ENCODE measurements around the gene NR6A1.
A peak's percentile ranks its signal among the peaks of the same experiment; 100 is the strongest.

NR6A1 gene

DNA sequence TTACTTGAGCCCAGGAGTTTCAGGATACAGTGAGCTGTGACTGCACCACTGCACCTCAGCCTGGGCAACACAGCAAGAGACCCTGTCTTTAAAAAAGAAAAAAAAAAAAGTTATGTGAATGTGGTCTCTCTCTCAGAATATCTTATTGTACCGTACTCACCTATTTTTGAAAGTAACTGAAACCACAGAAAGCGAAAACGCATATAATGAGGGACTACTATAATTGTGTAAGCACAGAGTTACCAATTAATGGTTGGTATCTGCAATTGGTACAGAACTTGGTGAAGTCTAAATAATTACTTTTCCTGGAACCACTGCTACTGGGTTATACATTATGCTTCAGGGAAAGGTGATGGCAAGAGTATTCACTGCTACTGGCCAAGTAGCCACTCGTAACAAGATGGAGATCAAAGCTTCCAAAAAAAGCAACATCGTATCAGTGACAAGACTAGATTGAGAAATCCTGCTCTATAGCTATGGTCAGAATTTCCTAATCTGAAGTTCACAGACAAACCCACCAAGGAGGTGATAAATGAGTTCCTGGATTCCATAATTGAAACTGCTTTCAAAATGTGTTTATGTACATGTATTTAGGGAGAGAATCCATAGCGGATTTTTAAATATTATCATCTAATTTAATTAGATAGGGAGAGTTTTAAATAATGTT is 82.7 kb downstream of the NR6A1 start:
- Histone ChIP-seq H3K4me3 (no peak overlapping the region), H3K36me3 (peaks cover 5 to 84% (median 67%) of the 10 kb centered on the region in 11 experiments; a peak in 20 of 22 replicates), H3K27me3 (no peaks in the 10 kb centered on the region), H4K20me1 (peaks cover 0 to 50% (median 10%) of the 10 kb centered on the region in 11 experiments; a peak in 9 of 22 replicates), H3K9ac (no peak overlapping the region), H3K9me3 (replicated peaks in 1 of 11) (no peaks in the 10 kb centered on the region), H3K4me1 (peaks cover 6 to 30% (median 18%) of the 10 kb centered on the region in 10 experiments; a peak in 19 of 20 replicates), H3K27ac (no peak overlapping the region), H3K4me2 (peak overlapping the region in 1 of 11 experiments; percentile 13; a peak in 1 of 22 replicates)
- TF ChIP-seq Cebpa-rat (IDR thresholded peaks at IDR 0.05), result no peak

DNA sequence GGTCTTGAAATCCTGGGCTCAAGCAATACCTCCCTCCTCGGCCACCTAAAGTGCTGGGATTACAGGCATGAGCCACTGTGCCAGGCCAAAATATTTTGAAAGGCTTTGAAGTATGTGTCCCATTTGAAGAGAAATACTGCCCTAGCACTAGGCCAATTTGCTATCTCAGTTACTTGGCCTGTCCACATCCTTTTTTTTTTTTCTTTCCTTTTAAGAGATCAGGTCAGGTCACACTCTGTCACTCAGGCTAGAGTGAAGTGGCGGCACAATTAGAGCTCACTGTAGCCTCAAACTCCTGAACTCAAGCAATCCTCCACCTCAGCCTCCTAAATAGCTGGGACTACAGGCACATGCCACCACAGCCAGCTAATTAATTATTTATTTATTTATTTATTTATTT is 84.2 kb downstream of the NR6A1 start:
- no peak for TF ChIP-seq Cebpa-rat (IDR thresholded peaks at IDR 0.05)
- Histone ChIP-seq H3K27me3 (no peaks in the 10 kb centered on the region), H4K20me1 (peaks cover 0 to 42% (median 7%) of the 10 kb centered on the region in 11 experiments; a peak in 8 of 22 replicates), H3K27ac (0 out of 22 replicates have a peak overlapping the region, but pooled peaks of 2 of the 11 experiments have one; percentile 23 to 27), H3K36me3 (peaks cover 6 to 84% (median 65%) of the 10 kb centered on the region in 11 experiments; a peak in 20 of 22 replicates), H3K9me3 (replicated peaks in 1 of 11) (no peaks in the 10 kb centered on the region), H3K4me1 (peaks cover 6 to 30% (median 18%) of the 10 kb centered on the region in 10 experiments; a peak in 19 of 20 replicates), H3K9ac (no peak overlapping the region), H3K4me3 (no peak overlapping the region), H3K4me2 (peak overlapping the region in 8 of 11 experiments; percentile 3 to 33 (median 14); a peak in 7 of 22 replicates)

DNA sequence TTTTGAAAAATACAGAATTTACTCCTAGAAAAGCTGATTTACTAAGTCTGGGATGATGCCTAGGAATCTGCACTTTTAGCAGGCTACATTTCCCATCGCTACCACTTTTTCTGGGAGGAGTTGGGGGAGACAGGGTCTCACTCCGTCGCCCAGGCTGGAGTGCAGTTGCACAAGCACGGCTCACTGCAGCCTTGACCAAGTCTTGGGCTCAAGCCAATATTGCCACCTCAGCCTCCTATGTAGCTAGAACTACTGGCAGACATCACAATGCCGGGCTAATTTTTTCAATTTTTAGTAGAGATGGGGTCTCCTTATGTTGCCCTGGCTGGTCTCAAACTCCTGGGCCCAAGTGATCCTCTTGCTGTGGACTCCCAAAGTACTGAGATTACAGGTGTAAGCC is 85.9 kb downstream of the NR6A1 start:
- H3K27ac ChIP-seq, result no peak overlapping the region
- H3K4me3 ChIP-seq, result no peak overlapping the region
- no peaks in the 10 kb centered on the region for H3K9me3 ChIP-seq (replicated peaks in 1 of 11)
- H3K27me3 ChIP-seq, result no peaks in the 10 kb centered on the region
- peaks cover 6 to 85% (median 65%) of the 10 kb centered on the region in 11 experiments; a peak in 20 of 22 replicates for H3K36me3 ChIP-seq
- peak overlapping the region in 4 of 11 experiments; percentile 1 to 24 (median 18); a peak in 3 of 22 replicates for H3K4me2 ChIP-seq
- TF ChIP-seq Cebpa-rat (IDR thresholded peaks at IDR 0.05), result no peak
- H3K4me1 ChIP-seq, result peaks cover 6 to 30% (median 18%) of the 10 kb centered on the region in 10 experiments; a peak in 19 of 20 replicates
- peaks cover 0 to 51% (median 13%) of the 10 kb centered on the region in 11 experiments; a peak in 8 of 22 replicates for H4K20me1 ChIP-seq
- no peak overlapping the region for H3K9ac ChIP-seq

DNA sequence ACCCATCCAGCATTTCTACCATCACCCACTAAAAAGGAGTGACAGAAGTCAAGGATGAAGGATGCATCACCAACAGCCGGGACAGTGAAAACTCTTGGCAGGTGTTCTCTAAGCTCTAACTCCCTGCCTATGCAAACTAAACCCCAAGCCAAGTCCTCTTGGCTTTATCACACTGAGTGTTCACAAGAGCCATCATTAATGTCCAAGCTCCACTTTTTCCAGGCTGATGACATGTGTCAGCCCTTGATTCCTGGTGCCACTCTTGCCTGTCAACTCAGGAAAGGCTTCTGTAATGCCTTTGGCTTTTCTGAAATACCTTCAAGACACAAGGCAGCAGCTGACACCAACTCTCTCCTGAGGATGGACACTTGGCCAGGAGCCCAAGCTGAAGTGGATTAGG is 86.9 kb downstream of the NR6A1 start:
- peaks cover 6 to 30% (median 18%) of the 10 kb centered on the region in 10 experiments; a peak in 19 of 20 replicates for H3K4me1 ChIP-seq
- peaks cover 0 to 50% (median 14%) of the 10 kb centered on the region in 11 experiments; a peak in 8 of 22 replicates for H4K20me1 ChIP-seq

DNA sequence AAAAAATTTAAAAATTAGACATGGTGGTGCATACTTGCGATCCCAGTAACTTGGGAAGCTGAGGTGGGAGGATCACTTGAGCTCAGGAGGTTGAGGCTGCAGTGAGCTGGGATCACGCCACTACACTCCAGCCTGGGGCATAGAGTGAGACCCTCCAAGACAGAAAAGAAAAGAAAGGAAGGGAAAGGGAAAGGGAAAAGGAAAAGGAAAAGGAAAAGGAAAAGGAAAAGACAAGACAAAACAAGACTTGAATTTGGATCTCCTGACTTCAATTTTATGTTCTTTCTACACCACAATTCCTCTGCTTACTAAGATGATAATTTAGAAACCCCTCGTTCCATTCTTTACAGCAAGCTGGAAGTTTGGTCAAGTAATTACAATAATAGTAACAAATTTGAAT is 88.1 kb downstream of the NR6A1 start:
- H3K27ac ChIP-seq, result no peak overlapping the region

More for the DNA sequence above, 86.9 kb downstream of the NR6A1 start:
- Histone ChIP-seq H3K4me3 (no peak overlapping the region), H3K9ac (no peak overlapping the region), H3K27me3 (no peaks in the 10 kb centered on the region), H3K9me3 (replicated peaks in 1 of 11) (no peaks in the 10 kb centered on the region), H3K27ac (no peak overlapping the region), H3K4me2 (0 out of 22 replicates have a peak overlapping the region, but pooled peaks of 1 of the 11 experiments have one; percentile 1), H3K36me3 (peaks cover 6 to 86% (median 59%) of the 10 kb centered on the region in 11 experiments; a peak in 20 of 22 replicates)
- no peak for TF ChIP-seq Cebpa-rat (IDR thresholded peaks at IDR 0.05)

DNA sequence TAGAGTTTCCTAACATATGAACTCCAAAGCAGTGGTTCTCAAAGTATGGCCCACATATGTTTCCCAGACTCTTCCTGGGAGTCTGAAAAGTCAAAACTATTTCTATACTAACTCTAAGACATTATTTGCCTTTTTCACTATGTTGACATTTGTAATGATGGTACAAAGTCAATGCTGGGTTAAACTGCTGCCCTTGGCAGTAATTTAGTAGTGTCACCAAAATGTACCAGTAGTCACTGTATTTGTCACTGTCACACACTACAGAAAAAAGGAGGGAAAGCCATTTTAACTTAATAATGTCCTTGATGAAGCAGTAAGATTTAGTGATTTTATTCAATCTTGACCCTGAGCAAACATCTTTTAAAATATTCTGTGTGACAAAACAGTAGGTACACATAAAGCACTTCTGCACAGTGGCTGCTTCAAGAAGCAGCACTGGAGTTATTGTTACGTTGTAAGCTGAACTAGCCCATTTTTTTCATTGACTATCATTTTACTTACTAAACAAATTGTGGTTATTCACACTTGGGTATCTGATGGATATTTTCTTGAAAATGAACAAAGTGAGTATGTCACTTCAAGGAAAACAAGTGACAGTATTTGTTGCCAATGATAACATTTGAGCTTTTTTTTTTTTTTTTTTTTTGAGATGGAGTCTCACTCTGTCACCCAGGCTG is 90.3 kb downstream of the NR6A1 start:
- Histone ChIP-seq H3K9ac (no peak overlapping the region), H3K4me3 (no peak overlapping the region), H3K9me3 (replicated peaks in 1 of 11) (no peaks in the 10 kb centered on the region), H3K4me2 (no peak overlapping the region), H4K20me1 (peaks cover 0 to 72% (median 19%) of the 10 kb centered on the region in 11 experiments; a peak in 11 of 22 replicates), H3K27ac (no peak overlapping the region), H3K4me1 (peaks cover 0 to 12% (median 8%) of the 10 kb centered on the region in 10 experiments; a peak in 13 of 20 replicates), H3K27me3 (no peaks in the 10 kb centered on the region), H3K36me3 (peaks cover 6 to 89% (median 61%) of the 10 kb centered on the region in 11 experiments; a peak in 19 of 22 replicates)
- TF ChIP-seq Cebpa-rat (IDR thresholded peaks at IDR 0.05), result no peak

More for the DNA sequence above, 88.1 kb downstream of the NR6A1 start:
- peaks cover 6 to 24% (median 16%) of the 10 kb centered on the region in 10 experiments; a peak in 19 of 20 replicates for H3K4me1 ChIP-seq
- H4K20me1 ChIP-seq, result peaks cover 0 to 61% (median 14%) of the 10 kb centered on the region in 11 experiments; a peak in 8 of 22 replicates
- no peaks in the 10 kb centered on the region for H3K9me3 ChIP-seq (replicated peaks in 1 of 11)
- no peak overlapping the region for H3K4me3 ChIP-seq
- no peak for TF ChIP-seq Cebpa-rat (IDR thresholded peaks at IDR 0.05)
- H3K9ac ChIP-seq, result no peak overlapping the region
- H3K36me3 ChIP-seq, result peaks cover 6 to 90% (median 58%) of the 10 kb centered on the region in 11 experiments; a peak in 20 of 22 replicates
- no peaks in the 10 kb centered on the region for H3K27me3 ChIP-seq
- no peak overlapping the region for H3K4me2 ChIP-seq

DNA sequence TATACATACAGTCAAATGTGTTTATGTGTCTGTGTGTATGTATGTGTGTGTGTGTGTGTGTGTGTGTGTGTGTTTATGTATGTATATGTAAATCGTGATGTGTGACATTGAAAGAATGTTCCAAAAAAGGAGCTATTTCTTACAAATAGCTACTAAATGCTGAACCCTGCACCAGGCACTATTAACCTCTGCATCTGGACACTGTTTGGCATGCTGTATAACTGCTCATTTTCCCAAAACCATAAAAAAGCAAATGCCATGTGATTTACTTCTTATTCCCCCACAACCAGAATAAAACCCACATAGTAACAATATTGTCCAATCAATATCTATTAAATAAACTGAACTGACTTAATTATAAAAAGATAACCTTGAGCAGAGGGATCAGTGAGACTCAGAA is 91.1 kb downstream of the NR6A1 start:
- no peak overlapping the region for H3K4me3 ChIP-seq
- peaks cover 6 to 97% (median 67%) of the 10 kb centered on the region in 11 experiments; a peak in 19 of 22 replicates for H3K36me3 ChIP-seq
- no peak overlapping the region for H3K4me2 ChIP-seq
- H4K20me1 ChIP-seq, result peaks cover 0 to 80% (median 23%) of the 10 kb centered on the region in 11 experiments; a peak in 11 of 22 replicates
- no peak overlapping the region for H3K27ac ChIP-seq
- H3K4me1 ChIP-seq, result peaks cover 0 to 6% (median 1%) of the 10 kb centered on the region in 10 experiments; a peak in 9 of 20 replicates
- H3K9ac ChIP-seq, result no peak overlapping the region
- H3K27me3 ChIP-seq, result no peaks in the 10 kb centered on the region
- TF ChIP-seq Cebpa-rat (IDR thresholded peaks at IDR 0.05), result no peak
- H3K9me3 ChIP-seq (replicated peaks in 1 of 11), result no peaks in the 10 kb centered on the region

DNA sequence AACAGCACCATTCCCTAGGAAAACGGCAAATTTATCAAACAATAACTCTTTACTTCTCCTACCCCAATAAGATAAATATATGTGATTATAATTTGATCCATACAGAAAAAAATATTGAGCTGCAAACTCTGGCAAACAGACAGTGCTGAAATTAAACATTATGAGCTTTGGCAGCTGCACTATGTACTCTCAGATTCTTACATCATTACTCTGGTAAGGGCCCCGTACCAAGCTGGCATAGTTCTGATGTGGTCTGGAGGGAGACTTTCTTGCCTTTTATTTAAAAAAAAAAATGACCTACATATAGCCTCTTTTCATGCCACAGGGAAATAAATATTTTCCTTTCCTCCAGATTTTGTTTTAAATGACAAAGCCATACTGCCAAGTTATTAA is 95.0 kb downstream of the NR6A1 start:
- peaks cover 0 to 99% (median 69%) of the 10 kb centered on the region in 11 experiments; a peak in 17 of 22 replicates for H3K36me3 ChIP-seq
- no peak overlapping the region for H3K27ac ChIP-seq
- H4K20me1 ChIP-seq, result peaks cover 0 to 89% (median 28%) of the 10 kb centered on the region in 11 experiments; a peak in 11 of 22 replicates
- H3K4me3 ChIP-seq, result no peak overlapping the region
- H3K9me3 ChIP-seq (replicated peaks in 1 of 11), result peaks cover 0 to 18% (median 12%) of the 10 kb centered on the region in 11 experiments; a peak in 14 of 22 replicates
- H3K4me2 ChIP-seq, result no peak overlapping the region
- TF ChIP-seq Cebpa-rat (IDR thresholded peaks at IDR 0.05), result no peak
- H3K4me1 ChIP-seq, result peaks cover 0 to 13% (median 7%) of the 10 kb centered on the region in 10 experiments; a peak in 11 of 20 replicates
- no peak overlapping the region for H3K9ac ChIP-seq
- no peaks in the 10 kb centered on the region for H3K27me3 ChIP-seq
